ENCODE data around the gene AHCYL1.
A peak's percentile ranks its signal among the peaks of the same experiment; 100 is the strongest.

AHCYL1 gene

GRCh38 chr1:110048923-110049601, 64.5 kb downstream of the AHCYL1 start:
- H3K27ac ChIP-seq: no peak overlapping the region
- peaks cover 63 to 100% (median 98%) of the 10 kb centered on the region in 3 donors for H3K36me3 ChIP-seq
- TF ChIP-seq CTCF (IDR thresholded peaks at IDR 0.05): no peak
- intact Hi-C loops (cut with DNase I; ENCODE audit: low total_unique reads): no loop called here
- H3K4me3 ChIP-seq: no peak overlapping the region
- no peaks in the 10 kb centered on the region for H3K27me3 ChIP-seq
- DNase-seq: no peak
- H3K4me1 ChIP-seq: no peaks in the 10 kb centered on the region
- H3K9me3 ChIP-seq: no peaks in the 10 kb centered on the region

- no peaks in the 10 kb centered on the region for H3K4me1 ChIP-seq
- intact Hi-C loops (cut with DNase I; ENCODE audit: low total_unique reads): no loop called here
Observed at GRCh38 chr1:110049801-110050601, 65.4 kb downstream of the AHCYL1 start.

GRCh38 chr1:110050602-110051261, 66.2 kb downstream of the AHCYL1 start:
- Histone ChIP-seq H3K36me3 (peaks cover 62 to 100% (median 98%) of the 10 kb centered on the region in 3 donors), H3K4me1 (no peaks in the 10 kb centered on the region), H3K9me3 (no peaks in the 10 kb centered on the region), H3K4me3 (no peak overlapping the region), H3K27ac (no peak overlapping the region), H3K27me3 (no peaks in the 10 kb centered on the region)
- intact Hi-C loops (cut with DNase I; ENCODE audit: low total_unique reads): no loop called here
- TF ChIP-seq CTCF (IDR thresholded peaks at IDR 0.05): no peak
- DNase-seq: no peak

More at GRCh38 chr1:110049801-110050601, 65.4 kb downstream of the AHCYL1 start:
- Histone ChIP-seq H3K27me3 (no peaks in the 10 kb centered on the region), H3K36me3 (peaks cover 63 to 100% (median 98%) of the 10 kb centered on the region in 3 donors), H3K4me3 (no peak overlapping the region), H3K27ac (no peak overlapping the region), H3K9me3 (no peaks in the 10 kb centered on the region)
- DNase-seq: peak in 1 of 2 donors; percentile 41
- no peak for TF ChIP-seq CTCF (IDR thresholded peaks at IDR 0.05)

- H3K27ac ChIP-seq: no peak overlapping the region
- no peak overlapping the region for H3K4me3 ChIP-seq
- intact Hi-C loops (cut with DNase I; ENCODE audit: low total_unique reads): no loop called here
- no peak for DNase-seq
- no peaks in the 10 kb centered on the region for H3K4me1 ChIP-seq
- no peaks in the 10 kb centered on the region for H3K27me3 ChIP-seq
- no peak for TF ChIP-seq CTCF (IDR thresholded peaks at IDR 0.05)
- peaks cover 62 to 100% (median 96%) of the 10 kb centered on the region in 3 donors for H3K36me3 ChIP-seq
- no peaks in the 10 kb centered on the region for H3K9me3 ChIP-seq
Observed at GRCh38 chr1:110051262-110051648, 66.7 kb downstream of the AHCYL1 start.

DNA sequence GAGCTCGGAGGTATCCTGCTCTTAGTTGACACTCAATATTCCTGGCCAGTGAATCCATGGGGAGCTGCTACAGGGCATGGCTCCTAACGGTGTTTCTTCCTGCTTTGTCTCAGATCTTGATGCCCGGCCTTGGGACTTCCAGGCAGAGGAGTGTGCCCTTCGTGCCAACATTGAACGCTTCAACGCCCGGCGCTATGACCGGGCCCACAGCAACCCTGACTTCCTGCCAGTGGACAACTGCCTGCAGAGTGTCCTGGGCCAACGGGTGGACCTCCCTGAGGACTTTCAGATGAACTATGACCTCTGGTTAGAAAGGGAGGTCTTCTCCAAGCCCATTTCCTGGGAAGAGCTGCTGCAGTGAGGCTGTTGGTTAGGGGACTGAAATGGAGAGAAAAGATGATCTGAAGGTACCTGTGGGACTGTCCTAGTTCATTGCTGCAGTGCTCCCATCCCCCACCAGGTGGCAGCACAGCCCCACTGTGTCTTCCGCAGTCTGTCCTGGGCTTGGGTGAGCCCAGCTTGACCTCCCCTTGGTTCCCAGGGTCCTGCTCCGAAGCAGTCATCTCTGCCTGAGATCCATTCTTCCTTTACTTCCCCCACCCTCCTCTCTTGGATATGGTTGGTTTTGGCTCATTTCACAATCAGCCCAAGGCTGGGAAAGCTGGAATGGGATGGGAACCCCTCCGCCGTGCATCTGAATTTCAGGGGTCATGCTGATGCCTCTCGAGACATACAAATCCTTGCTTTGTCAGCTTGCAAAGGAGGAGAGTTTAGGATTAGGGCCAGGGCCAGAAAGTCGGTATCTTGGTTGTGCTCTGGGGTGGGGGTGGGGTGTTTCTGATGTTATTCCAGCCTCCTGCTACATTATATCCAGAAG, 69.2 kb downstream of the AHCYL1 start:
- H3K36me3 ChIP-seq: peaks cover 62 to 100% (median 92%) of the 10 kb centered on the region in 3 donors
- no peaks in the 10 kb centered on the region for H3K9me3 ChIP-seq
- no peak overlapping the region for H3K4me3 ChIP-seq
- peaks cover 0 to 5% (median 0%) of the 10 kb centered on the region in 4 donors for H3K4me1 ChIP-seq
- H3K27ac ChIP-seq: no peak overlapping the region
- H3K27me3 ChIP-seq: no peaks in the 10 kb centered on the region
- TF ChIP-seq CTCF (IDR thresholded peaks at IDR 0.05): peak; percentile 85 to 95
- peak in 1 of 2 donors; percentile 71 for DNase-seq
- intact Hi-C loops (cut with DNase I; ENCODE audit: low total_unique reads): loop anchor here (2.0 kb wide), 1 partner anchor 53 kb away; no protein-coding TSS in a partner anchor
